HEK293T (cell line): ENCODE data around the gene GNB4.

ENCODE experiments used
- ARNT ChIP-seq: fragments of 450-650 bp; IDR thresholded peaks from 2 replicates; pipeline ENCODE4 v1.6.1; 2017; ENCODE audit warnings: mild to moderate bottlenecking
- HDGF ChIP-seq: fragments of 450-650 bp; IDR thresholded peaks from 2 replicates; pipeline ENCODE4 v1.6.1; 2017; ENCODE audit warnings: antibody characterized with exemption, borderline replicate concordance
- LEF1 ChIP-seq: fragments of 450-650 bp; IDR thresholded peaks from 2 replicates; pipeline ENCODE4 v1.6.1; 2017; ENCODE audit warnings: mild to moderate bottlenecking, borderline replicate concordance
- SP1 ChIP-seq: fragments of 450-650 bp; IDR thresholded peaks from 2 replicates; pipeline ENCODE4 v1.6.1; 2017
- SUZ12 ChIP-seq: fragments of 450-650 bp; IDR thresholded peaks from 2 replicates; pipeline ENCODE4 v1.6.1; 2016; ENCODE audit warnings: mild to moderate bottlenecking
- ZNF384 ChIP-seq: fragments of 450-650 bp; IDR thresholded peaks from 2 replicates; pipeline ENCODE4 v1.6.1; 2016

DNA sequence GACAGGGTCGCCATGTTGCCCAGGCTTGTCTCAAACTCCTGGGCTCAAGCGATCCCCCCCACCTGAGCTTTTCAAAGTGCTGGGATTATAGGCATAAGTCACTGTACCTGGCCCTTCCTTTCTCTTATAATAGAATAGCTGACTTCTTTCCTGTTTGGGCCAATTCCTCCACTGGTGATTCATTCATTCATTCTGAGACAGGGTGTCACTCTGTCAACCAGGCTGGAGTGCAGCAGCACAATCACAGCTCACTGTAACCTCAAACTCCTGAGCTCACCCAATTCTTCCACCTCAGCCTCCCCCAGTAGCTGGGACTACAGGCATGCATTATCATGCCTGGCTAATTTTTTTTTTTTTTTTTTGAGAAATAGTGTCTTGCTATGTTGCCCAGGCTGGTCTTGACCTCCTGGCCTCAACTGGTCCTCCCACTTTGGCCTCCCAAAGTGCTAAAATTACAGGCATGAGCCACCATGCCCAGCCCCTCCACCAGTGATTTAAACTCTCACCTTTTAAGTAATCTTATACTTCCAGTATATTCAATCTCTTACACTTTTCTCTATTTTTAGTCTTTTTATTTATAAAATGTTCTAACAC is 20.9 kb downstream of the GNB4 start:
- TF ChIP-seq ARNT (no peak), LEF1 (no peak), SP1 (no peak), ZNF384 (no peak), SUZ12 (no peak), HDGF (no peak)
